ENCODE measurements around the gene SNRK.

Gene SNRK

DNA sequence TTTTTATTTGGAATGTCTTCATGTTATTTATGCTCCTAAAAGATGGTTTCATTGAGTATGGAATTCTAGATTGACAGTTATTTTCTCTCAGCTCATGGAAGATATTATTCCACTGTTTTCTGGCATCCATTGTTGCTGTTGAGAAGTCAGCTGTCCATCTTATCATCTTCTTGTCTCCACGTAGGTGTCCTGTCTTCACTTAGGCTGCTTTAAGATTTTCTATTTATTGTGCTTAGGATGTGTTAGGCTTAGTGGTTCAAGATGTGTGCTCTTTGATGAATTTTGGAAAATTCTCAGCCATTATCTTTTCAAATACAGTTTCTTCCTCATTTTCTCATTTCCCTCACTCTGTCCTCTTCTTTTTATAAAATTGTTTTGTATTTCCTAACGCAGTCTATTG is 52.0 kb downstream of the SNRK start:
- Histone ChIP-seq H2AFZ (ENCODE audit: low read depth) (no peak overlapping the region), H3K9ac (no peak overlapping the region), H3K27me3 (ENCODE audit: insufficient read depth, low read depth) (no peaks in the 10 kb centered on the region), H3K36me3 (ENCODE audit: insufficient read depth) (0 out of 2 replicates have a peak, but pooled peaks cover 3% of the 10 kb centered on the region), H3K79me2 (ENCODE audit: insufficient read depth, low read depth) (no peaks in the 10 kb centered on the region), H3K27ac (no peak overlapping the region), H3K4me1 (ENCODE audit: low read depth, poor library complexity, severe bottlenecking) (no peaks in the 10 kb centered on the region), H3K4me3 (IDR thresholded peaks at IDR 0.05; ENCODE audit: insufficient read depth, low read depth, low read length) (no peak overlapping the region), H4K20me1 (ENCODE audit: insufficient read depth) (no peaks in the 10 kb centered on the region), H3K4me2 (no peak overlapping the region)
- TF ChIP-seq, protein P1, sequence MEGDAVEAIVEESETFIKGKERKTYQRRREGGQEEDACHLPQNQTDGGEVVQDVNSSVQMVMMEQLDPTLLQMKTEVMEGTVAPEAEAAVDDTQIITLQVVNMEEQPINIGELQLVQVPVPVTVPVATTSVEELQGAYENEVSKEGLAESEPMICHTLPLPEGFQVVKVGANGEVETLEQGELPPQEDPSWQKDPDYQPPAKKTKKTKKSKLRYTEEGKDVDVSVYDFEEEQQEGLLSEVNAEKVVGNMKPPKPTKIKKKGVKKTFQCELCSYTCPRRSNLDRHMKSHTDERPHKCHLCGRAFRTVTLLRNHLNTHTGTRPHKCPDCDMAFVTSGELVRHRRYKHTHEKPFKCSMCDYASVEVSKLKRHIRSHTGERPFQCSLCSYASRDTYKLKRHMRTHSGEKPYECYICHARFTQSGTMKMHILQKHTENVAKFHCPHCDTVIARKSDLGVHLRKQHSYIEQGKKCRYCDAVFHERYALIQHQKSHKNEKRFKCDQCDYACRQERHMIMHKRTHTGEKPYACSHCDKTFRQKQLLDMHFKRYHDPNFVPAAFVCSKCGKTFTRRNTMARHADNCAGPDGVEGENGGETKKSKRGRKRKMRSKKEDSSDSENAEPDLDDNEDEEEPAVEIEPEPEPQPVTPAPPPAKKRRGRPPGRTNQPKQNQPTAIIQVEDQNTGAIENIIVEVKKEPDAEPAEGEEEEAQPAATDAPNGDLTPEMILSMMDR (conservative IDR thresholded peaks at IDR 0.05; ENCODE audit: low read depth, low read length) = no peak

DNA sequence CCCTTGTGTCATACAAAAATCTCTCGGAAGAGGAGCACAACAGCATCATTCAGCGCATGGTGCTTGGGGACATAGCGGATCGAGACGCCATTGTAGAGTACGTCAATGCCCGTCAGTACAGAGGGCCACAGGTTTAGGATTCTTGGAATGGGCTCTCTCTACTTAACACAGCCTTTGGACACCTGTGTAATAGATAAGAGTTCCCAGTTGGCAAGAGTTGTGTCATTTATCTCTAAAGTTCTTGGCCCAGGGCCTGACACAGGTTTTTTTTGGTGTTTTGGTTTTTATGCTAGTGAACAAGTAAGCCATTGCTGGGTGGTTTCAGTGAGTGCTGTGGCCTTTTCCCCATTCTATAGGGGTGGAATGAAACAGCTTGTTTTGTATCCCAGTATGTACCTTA is 54.1 kb downstream of the SNRK start:
- H4K20me1 ChIP-seq (ENCODE audit: insufficient read depth) = no peaks in the 10 kb centered on the region
- H3K27me3 ChIP-seq (ENCODE audit: insufficient read depth, low read depth) = no peaks in the 10 kb centered on the region
- H3K36me3 ChIP-seq (ENCODE audit: insufficient read depth) = 0 out of 2 replicates have a peak, but pooled peaks cover 3% of the 10 kb centered on the region
- no peak overlapping the region for H3K4me2 ChIP-seq
- TF ChIP-seq, protein P1 (conservative IDR thresholded peaks at IDR 0.05; ENCODE audit: low read depth, low read length) = no peak
- no peak overlapping the region for H3K27ac ChIP-seq
- no peaks in the 10 kb centered on the region for H3K4me1 ChIP-seq (ENCODE audit: low read depth, poor library complexity, severe bottlenecking)
- no peaks in the 10 kb centered on the region for H3K79me2 ChIP-seq (ENCODE audit: insufficient read depth, low read depth)
- H3K4me3 ChIP-seq (IDR thresholded peaks at IDR 0.05; ENCODE audit: insufficient read depth, low read depth, low read length) = no peak overlapping the region
- no peak overlapping the region for H2AFZ ChIP-seq (ENCODE audit: low read depth)
- no peak overlapping the region for H3K9ac ChIP-seq

DNA sequence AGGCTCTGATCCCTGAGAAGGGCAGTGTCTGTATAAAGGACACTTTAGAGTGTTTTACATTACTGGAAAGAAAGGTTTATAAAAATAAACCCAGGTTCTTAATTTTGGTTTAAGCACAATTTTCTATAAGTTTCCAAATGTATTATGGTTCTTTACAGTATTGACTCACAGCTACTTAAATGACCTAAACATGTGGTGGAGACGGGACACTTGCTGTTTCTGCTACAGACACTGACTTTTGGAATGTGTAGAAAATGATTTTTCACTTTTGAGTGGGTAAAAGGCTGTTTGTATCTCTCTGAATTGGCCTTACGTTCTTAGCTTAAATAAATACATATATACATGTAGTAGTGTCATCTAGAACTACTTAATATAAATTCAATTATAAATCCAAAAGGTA is 55.4 kb downstream of the SNRK start:
- Histone ChIP-seq H3K4me1 (ENCODE audit: low read depth, poor library complexity, severe bottlenecking) (peaks cover 11% of the 10 kb centered on the region), H4K20me1 (ENCODE audit: insufficient read depth) (no peaks in the 10 kb centered on the region), H3K4me2 (no peak overlapping the region), H3K36me3 (ENCODE audit: insufficient read depth) (0 out of 2 replicates have a peak, but pooled peaks cover 3% of the 10 kb centered on the region), H3K27ac (no peak overlapping the region), H3K79me2 (ENCODE audit: insufficient read depth, low read depth) (no peaks in the 10 kb centered on the region), H3K27me3 (ENCODE audit: insufficient read depth, low read depth) (no peaks in the 10 kb centered on the region), H2AFZ (ENCODE audit: low read depth) (no peak overlapping the region), H3K9ac (no peak overlapping the region), H3K4me3 (IDR thresholded peaks at IDR 0.05; ENCODE audit: insufficient read depth, low read depth, low read length) (no peak overlapping the region)
- TF ChIP-seq, protein P1 (conservative IDR thresholded peaks at IDR 0.05; ENCODE audit: low read depth, low read length) = no peak

GRCh38 chr3:43343185-43343584 is 56.8 kb downstream of the SNRK start:
- peaks cover 17% of the 10 kb centered on the region for H3K4me1 ChIP-seq (ENCODE audit: low read depth, poor library complexity, severe bottlenecking)
- no peak overlapping the region for H3K4me3 ChIP-seq (IDR thresholded peaks at IDR 0.05; ENCODE audit: insufficient read depth, low read depth, low read length)
- H3K4me2 ChIP-seq = no peak overlapping the region
- no peak overlapping the region for H3K9ac ChIP-seq
- no peaks in the 10 kb centered on the region for H3K27me3 ChIP-seq (ENCODE audit: insufficient read depth, low read depth)
- TF ChIP-seq, protein P1 (conservative IDR thresholded peaks at IDR 0.05; ENCODE audit: low read depth, low read length) = no peak
- H3K27ac ChIP-seq = no peak overlapping the region
- no peak overlapping the region for H2AFZ ChIP-seq (ENCODE audit: low read depth)
- H3K79me2 ChIP-seq (ENCODE audit: insufficient read depth, low read depth) = no peaks in the 10 kb centered on the region
- H4K20me1 ChIP-seq (ENCODE audit: insufficient read depth) = no peaks in the 10 kb centered on the region
- 0 out of 2 replicates have a peak, but pooled peaks cover 3% of the 10 kb centered on the region for H3K36me3 ChIP-seq (ENCODE audit: insufficient read depth)
